ENCODE results near the gene RADIL.
A peak's percentile ranks its signal among the peaks of the same experiment; 100 is the strongest.

The RADIL gene

DNA sequence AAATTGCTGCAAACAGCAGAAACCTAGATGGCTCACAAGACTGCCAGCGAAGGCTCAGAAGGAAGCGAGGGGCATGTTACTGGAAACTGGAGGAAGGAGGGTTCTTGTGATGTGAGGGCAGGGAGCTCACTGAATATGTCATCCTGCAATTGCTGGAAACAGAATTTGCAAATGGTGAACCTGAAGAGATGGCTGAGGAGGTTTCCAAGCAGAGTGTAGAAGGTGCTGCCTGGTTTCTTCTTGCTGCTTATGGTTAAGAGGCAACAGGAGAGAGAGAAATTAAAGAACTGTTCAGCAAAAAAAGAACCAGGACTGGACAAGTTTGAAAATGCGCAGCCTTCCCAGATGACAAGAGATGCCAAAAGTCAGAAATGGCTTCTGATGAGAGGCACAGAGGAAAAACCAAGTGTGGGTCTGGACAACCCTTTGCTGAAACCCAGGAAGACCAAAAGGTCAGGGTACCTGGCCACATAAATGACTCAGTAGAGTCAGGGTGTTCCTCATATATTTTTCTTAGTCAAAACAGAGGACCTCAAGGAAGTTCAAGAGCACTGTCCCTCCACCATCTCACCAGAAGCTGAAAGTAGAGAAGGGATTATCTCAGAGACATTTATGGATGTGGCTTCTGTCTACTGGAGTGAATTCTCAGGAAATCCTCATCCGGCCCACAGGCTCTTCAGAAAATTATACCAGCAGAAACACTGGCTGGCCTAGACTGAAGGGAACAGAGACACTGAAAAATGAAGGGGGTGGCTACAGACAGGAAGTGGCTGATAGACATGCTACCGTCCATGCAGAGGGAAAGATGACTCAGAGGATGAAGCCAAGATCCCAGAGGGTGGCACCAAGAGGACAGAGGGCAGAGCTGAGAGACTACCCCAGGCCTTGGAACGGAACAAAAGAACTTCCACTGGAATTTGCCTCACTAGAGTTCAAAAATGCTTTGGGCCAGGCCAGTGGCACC lies 31.8 kb downstream of the RADIL start:
- DNase-seq (ENCODE audit: low spot score), result peak; percentile 53

DNA sequence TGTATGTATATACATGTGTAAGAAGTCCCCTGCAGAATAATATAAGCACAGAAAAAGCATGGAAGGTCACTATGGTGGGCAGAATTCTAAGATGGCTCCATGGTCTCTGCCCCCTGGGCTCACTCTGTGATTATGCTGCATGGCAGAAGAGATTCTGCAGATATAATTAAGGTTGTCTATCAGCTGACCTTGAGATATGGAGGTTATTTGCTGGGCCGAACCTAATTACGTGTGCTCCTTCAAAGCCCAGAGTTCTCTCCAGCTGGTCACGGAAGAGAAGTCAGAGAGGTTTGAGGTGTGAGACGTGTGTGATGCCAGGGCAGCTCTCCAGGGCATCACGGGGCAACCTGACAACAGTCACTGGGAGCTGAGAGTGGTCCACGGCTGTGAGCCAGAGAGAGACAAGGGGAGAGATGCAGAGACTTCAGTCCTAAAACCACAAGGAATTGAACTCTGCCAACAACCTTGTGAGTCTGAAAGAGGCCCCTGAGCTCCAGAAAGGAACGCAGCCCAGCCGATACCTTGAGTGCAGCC lies 33.2 kb downstream of the RADIL start:
- no peak for DNase-seq (ENCODE audit: low spot score)

DNA sequence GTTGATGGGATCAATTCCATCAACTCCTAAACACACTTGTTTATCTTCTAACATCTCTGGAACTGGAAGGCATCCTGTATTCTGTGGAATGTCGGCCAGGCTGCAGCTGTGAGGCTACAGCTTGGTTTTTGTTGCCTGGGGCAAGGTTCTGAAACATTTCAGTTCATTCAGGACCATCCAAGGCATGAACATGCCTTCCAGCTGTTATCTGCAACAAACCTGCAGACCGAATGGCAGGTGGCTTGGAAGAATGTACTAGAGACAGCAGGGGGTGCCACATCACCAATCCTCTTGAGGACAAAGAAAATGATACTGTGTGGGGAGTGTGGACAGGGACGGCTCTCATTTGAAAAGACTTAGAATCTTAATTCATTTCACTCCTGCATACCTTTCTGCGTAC lies 34.1 kb downstream of the RADIL start:
- no peak for DNase-seq (ENCODE audit: low spot score)

DNA sequence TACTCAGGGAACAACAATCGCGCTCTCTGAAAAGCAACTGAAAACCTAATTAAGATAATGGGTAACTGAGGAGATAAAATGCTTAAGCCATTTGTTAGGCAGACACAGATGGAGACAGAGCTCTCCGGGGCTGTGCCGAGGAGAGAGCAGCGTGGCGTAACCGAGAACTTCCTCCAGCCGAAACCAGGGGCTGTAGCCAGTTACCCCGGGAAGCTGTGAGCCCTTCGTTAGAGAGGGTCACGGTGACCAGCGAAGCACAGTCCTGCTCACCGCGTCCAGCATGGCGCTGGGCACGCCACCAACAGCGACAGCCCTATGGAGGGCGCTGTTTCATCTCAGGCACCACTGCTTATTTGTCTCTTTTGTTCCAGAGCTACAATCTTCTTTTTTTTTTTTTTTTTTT lies 37.8 kb downstream of the RADIL start:
- DNase-seq (ENCODE audit: low spot score), result no peak

DNA sequence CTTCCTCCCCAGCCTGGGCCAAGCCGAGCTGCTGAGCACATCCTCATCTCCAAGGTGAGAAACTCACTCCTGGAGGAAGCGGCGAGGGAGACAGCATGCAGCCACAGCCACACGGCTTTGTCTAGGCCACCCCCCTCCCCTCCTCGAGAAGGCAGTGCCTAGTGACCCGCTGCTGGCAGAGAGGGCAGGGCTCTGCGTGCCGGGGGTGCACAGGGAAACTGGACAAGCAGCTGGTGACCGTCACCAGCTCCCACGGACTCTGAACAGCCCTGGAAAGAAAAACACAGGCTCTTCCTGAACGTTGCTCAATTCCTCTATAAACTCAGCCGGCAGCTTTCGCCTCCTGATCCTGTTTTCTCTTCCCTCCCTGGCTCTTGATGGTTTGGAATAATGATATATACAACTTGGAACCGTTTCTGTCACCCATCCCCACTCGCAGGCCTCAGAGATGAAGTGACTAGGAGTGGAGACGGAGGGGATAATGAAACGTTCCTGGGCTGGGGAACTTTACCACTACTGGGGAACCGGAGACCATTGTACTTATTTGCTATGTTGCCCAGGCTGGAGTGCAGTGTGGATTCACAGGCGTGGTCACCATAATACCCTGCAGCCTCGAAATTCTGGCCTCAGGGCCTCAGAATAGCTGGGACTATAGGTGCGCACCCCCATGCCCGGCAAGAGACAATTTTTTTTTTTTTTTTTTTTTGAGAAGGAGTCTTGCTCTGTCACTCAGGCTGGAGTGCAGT lies 41.0 kb downstream of the RADIL start:
- DNase-seq (ENCODE audit: low spot score), result no peak

DNA sequence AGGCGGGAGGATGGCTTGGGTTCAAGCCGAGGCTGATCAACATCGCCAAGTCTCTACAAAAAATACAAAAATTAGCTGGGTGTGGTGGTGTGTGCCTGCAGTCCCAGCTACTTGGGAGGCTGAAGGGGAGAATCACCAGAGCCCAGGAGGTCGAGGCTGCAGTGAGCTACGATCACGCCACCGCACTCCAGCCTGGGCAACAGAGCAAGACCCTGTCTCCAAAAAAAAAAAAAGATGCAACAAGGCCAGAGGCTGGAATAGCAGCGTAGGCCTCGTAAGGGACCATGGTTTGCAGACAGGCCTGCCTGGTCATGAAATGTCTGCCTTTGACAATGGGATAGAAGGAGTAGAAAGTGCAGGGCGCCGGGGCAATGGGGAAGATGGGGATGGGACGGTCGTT lies 41.7 kb downstream of the RADIL start:
- no peak for DNase-seq (ENCODE audit: low spot score)

DNA sequence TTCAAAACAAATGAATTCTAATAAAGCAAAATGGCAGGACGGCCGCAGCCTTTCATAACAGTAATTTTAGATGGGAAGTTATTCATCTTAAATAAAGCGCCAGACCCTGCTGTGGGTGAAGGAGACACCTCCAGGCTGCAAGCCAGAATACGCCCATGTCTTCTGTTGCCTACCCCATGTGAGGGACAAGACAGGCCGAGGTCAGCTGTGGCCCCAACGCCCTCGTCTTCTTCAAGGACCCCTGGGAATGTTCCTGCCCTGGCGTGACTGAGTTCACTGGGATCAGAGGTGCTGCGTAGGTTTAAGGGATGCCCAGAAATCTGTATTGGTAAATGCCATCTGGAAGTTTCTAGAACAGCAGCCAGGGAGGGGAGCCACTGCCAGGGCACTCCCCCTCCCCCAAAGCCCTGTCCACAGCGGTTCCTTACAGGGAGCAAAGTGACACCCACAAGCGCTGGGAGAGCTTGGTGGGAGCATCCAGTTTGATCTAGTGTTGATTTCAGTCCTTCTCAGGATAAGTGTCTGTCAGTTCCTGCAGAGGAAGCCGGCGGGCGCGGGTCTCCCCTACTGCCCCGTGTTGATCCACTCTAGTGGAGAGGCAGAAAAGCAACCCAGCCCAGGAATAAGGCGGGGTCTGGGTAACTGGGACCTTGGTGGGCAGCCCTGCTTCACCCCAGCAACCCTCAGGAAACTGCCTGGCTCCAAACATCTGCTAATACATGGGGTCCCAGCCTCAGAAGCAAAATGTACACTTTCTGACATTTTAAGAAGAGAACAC lies 42.3 kb downstream of the RADIL start:
- DNase-seq (ENCODE audit: low spot score), result no peak

DNA sequence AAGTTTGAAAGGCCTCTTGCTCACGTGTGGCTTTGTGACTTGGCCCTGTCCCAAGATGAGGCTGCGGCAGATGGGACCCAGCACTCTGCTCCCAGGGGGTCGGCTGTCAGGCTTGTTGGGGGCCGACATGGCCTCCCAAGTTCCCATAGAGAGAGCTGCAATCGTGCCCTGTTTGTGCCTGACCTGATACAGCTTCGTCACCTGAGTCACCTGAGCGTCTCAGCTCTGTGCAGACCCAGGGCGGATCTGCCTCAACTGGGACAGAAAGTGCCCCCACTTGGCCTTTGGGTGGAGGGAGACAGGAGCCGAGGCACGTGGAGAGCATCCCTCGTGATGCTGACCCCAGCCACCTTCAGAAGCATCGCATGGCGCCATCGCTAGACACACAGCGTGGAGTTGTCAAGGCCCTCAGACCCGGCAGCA lies 43.4 kb downstream of the RADIL start:
- no peak for DNase-seq (ENCODE audit: low spot score)

DNA sequence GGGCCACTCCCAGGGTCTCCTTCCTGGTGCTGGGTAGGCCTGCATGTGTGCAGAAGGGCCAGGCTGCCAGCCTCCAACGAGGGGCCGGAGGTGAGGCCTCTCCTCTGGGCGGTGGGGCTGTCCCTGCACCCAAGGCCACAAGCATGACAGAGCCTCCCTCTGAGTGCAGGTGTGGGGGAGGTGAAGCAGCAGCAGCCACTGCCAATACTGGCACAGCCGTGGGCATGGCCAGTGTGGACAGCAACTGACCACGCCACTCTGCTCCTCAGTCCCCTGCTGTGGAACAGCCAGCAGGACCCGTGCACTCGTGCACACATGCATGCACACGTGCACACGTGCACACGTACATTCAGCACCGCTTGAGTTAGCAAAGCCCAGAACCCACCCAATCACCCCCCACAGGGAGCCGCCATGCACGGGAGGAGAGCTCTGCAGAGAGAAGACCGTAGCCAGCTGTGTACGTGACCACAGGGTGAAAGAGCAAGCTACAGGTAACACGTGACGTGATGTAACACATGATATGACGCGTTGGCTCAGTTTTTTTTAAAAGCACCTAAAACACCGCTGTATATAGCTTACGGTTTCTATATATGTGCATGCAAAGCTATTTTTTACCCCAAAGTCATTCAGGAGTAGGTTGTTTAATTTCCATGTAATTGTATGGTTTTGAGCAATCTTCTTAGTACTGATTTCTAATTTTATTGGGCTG lies 44.7 kb downstream of the RADIL start:
- DNase-seq (ENCODE audit: low spot score), result no peak

DNA sequence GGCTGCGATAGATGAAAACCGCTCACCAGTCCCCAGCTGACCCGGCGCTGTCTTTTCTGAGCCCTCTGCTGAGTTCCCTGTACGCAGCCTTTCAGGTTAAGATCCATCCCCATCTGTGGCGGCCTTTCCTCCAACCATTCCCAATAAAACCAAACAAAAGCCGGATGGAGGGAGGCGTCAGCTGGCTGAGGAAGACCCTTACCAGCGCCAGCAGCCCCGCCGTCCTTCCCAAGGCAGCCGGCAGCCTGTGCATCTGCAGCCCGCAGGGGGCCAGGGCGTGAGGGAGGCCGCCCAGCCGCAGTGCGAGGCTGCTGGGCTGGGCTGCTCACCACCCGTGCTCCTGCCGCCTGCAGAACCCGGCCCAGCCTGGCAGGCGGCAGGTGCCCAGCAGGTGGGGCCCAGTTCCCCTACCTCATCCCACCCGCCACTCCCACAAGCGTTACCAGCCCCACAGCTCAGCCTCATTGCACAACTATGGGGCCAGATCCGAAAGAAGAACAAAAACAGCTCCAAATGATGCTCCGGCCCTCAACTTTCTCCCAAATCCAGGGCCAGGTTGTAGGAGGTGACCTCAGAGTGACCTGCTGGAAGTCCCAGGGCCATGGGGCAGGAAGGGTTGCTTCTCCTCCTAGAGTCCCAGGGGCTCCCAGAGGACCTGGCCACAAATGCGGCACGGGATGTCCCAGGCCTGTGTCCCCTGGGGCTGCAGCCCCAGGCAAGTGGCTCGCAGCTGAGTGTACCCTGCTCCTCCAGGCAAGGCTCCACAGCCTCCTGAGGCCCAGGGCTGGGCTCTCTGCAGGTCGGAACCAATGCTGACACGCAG lies 45.5 kb downstream of the RADIL start:
- no peak for DNase-seq (ENCODE audit: low spot score)

DNA sequence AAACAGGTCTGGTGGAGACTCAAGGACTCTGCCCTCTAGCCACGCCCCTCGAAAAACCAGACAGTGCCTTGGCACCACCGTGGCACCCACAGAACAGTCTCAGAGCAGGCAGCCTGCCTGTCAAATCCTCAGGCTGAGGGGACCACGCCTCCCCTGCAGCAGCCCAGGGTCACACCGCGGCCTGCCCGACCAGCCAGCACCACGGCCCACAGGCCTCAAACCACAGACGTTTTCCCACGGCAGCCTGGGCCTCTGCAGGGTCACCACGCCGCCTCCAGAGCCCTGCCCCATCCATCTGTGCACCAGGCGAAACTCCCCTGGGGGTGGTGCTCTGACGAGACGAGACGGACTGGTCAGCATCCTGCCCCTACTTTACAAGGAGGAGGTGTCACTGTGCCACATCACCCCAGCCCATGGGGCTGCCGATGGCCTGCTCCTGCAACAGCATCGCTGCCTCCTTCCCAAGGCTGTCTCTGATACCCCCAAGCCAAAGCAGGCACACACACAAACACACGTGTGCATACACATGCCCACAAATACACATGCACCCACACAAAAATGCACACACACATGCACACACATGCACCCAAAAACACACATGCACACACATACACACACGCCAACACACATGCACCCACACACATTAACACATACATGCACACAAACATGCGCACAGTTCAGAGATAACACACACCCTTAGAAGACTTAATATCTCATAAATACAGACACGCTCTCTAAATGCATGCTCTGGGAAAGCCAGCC lies 46.3 kb downstream of the RADIL start:
- no peak for DNase-seq (ENCODE audit: low spot score)

DNA sequence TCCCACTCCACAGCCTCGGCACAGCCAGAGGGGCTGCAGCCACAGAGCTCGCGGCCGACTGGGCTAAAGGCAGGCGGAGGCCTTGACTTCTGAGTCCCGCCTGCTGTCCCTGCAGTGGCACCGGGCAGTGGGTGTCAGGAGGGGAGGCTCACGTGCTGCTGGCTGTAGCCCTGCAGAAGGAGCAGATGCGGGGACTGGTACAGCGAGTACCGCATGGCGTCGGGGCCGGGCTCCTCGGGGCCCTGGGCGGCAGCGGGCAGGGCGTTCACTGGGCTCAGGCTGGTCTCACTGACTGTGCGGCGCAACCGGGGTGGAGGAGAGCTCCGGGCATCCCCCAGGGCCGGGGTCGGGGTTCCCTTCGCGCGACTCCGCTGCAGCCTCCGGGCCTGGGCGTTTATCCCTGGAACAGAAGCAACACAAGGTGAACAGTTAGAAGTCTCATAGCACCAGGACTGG lies 47.3 kb downstream of the RADIL start:
- no peak for DNase-seq (ENCODE audit: low spot score)

DNA sequence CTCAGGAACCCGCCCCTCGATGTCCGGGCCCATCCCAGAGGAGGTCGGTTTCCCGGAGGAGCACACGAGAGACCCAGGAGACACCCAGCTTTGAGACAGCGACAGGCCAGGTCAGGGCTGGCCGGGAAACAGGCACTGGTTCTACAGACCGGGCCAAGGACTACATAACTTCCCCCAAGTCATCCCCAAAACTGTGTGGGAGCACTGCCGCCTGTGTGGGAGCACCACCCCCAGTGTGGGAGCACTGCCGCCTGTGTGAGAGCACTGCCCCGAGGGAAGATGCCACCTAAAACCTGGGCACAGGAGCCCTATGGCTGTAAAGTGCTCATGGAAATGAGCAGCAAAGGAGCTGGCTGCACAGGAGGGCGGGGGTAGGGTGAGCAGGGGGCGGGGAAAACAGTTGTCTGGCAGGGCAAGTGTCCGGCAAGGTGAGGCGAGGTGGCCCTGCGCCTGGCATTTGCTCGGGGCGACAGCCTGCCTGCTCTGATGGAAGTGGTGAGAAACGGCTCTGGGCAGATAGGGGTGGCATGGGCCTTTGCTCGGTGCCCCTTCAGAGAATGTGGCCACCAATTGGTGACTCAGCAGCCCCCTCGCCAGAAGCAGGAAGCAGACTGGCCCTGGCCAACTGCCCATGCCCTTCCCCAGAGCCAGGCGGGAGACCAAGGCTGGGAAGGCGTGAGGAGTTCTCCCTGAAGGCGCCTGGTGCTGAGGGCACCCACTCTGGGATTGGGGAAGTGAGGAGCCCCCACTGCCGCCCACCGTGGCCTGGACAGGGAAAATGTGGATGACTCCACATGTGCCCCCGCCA lies 47.9 kb downstream of the RADIL start:
- no peak for DNase-seq (ENCODE audit: low spot score)

DNA sequence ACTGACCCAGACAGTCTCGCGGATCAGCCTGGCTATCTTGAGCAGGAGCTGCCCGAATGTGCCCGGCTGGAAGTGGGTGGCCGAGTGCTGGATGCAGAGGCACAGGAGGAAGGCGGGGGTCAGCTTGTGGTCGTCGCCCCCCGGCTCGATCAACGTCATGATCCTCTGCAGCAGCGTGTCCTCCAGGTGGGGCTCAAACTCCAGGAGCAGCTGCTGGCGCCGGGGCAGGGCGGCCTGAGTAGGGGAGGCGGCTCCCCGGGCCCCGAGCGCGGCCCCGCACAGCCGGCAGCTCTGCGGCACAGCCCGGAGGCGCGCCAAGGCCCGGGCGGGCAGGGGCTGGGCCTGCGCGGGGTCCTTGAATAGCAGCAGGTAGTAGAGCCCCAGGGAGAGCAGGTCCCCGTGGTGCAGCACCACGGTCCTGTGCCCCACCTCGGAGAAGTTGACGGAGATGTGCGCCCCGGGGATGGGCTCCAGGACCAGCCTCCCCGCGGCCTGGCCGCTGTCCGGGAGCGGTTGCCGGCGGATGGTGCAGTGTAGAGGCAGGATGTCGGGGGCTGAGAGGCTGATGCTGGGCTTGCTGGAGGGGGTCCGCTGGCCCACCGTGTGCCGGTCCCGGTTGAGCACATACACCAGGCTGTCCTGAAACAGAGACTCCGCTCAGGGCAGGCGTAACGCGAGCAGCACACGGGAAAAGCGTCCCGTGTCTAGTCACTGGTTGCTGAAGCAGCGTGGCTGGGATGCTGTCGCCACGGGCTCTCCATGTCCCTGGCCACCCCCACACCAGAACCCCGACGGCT lies 48.7 kb downstream of the RADIL start:
- DNase-seq (ENCODE audit: low spot score), result no peak

DNA sequence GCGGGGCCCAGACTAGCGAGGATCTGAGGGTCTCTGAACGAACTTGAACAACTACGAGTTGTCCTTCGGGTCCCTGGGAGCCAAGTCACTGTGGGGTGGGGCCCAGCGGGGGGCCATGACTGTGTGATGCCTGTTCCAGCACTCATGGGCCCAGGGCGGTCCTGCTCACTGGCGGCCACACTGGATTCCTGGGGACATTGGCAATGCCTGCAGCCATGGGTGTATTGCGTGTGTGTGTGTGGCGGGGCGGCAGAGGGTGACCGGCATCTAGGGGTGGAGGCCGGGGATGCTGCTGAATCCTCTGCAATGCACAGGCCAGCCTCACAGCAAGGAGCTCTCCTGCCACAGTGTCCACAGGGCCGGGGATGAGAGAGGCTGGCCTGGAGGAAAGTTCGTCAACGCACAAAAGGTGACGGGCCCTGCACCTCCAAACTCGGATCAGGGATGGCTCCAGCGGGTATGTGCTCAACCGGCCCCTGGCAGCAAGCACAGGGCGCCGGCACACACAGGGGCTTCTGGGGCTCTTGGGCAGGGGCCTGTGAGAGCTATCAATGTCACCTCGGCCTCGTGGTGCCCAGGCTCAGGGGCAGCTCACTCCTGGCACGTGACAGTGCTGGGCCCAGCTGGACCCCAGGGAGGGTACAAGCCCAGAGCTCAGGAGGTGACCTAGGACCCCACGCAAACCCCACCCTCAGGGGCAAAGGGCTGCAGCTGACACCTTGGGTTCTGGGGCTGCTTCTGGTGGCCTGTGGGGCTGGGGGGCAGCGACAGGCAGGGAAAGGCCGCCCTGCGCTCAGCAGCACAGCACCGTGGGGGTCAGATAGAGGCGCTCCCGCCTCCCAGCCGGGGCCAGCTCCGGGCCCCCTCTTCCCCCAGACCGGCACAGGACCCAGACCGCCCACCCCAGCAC lies 49.6 kb downstream of the RADIL start:
- DNase-seq (ENCODE audit: low spot score), result no peak

DNA sequence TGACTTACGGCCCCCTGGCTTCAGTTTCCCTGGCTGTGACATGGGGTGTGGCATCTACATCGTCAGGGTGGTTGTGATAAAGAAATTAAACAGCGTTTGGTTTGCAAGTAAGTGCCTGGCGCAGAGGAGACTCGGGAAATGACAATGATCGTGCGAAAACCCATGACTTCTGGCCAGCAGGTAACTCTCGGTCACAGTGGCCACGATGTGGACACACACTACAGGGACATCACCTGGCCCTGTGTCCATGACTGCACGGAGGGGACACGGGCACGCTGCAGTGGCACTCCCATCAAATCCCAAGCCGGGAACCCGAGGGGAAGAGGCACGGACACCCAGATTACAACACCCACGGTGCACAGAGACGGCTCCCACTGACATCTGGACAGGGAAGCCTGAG lies 50.3 kb downstream of the RADIL start:
- DNase-seq (ENCODE audit: low spot score), result no peak

DNA sequence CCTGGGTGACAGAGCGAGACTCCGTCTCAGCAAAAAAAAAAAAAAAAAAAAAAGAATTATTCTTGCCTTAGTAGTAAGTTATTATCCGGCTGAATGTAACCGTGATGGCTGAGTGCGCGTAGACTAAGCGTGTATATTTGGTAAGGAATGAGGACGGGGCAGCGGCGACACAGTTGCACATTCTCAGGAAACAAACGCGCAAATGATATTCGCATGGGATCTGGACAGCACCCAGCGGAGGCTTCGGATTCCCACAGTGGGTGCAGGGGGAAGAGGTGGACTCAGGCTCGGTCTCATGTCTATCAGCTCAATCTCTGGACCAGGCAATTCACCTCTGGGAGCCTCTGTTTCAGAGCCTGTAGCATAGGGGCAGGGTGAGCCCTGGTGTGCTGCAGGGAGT lies 50.8 kb downstream of the RADIL start:
- DNase-seq (ENCODE audit: low spot score), result no peak
